OCI-LY3 (cell line): ENCODE data around the gene CHD5.

Experiments used
- H2AFZ ChIP-seq: fragments of 200-600, 300-600 bp; shearing (Covaris generic); 2 replicates; pipeline ENCODE4 v1.6.0; 2014; ENCODE audit warnings: antibody characterized with exemption, low read depth, low read length
- H3K27ac ChIP-seq: fragments of 200-600, 300-600 bp; sonication (generic); 2 replicates; pipeline ENCODE4 v1.5.1; 2014; ENCODE audit warnings: mild to moderate bottlenecking, low read length, moderate library complexity, mixed read lengths
- H3K27me3 ChIP-seq: fragments of 200-600, 300-600 bp; sonication (generic); 2 replicates; pipeline ENCODE4 v1.6.1; 2014; ENCODE audit warnings: low read depth, low read length, mixed read lengths
- H3K36me3 ChIP-seq: fragments of 200-600, 300-600 bp; sonication (generic); replicated peaks from 2 replicates; pipeline ENCODE3; 2014; ENCODE audit warnings: low read depth, low read length, mixed read lengths
- H3K4me1 ChIP-seq: fragments of 300-600, 200-600 bp; sonication (generic); 2 replicates; pipeline ENCODE4 v1.6.1; 2014; ENCODE audit warnings: low read length, mixed read lengths
- H3K4me2 ChIP-seq: fragments of 200-600, 300-600 bp; sonication (generic); 2 replicates; pipeline ENCODE4 v1.6.1; 2014; ENCODE audit warnings: low read length, mixed read lengths
- H3K4me3 ChIP-seq: fragments of 300-600, 200-600 bp; sonication (generic); 2 replicates; pipeline ENCODE4 v1.5.1; 2014; ENCODE audit warnings: antibody characterized with exemption, mild to moderate bottlenecking, low read length, moderate library complexity
- H3K79me2 ChIP-seq: fragments of 300-600, 200-600 bp; shearing (Covaris generic); 2 replicates; pipeline ENCODE4 v1.6.1; 2014; ENCODE audit warnings: mild to moderate bottlenecking, low read length, mixed read lengths
- H3K9ac ChIP-seq: fragments of 300-600, 200-600 bp; shearing (Covaris generic); 2 replicates; pipeline ENCODE4 v1.6.0; 2014; ENCODE audit warnings: mild to moderate bottlenecking, low read length, moderate library complexity
- H3K9me3 ChIP-seq: fragments of 200-600, 300-600 bp; shearing (Covaris generic); 2 replicates; pipeline ENCODE4 v1.6.1; 2014; ENCODE audit warnings: low read length, mixed read lengths; ENCODE audit not compliant: insufficient read depth
- H4K20me1 ChIP-seq: fragments of 200-600, 300-600 bp; sonication (generic); 2 replicates; pipeline ENCODE4 v1.6.1; 2016; ENCODE audit warnings: low read length, mixed read lengths; ENCODE audit not compliant: insufficient read depth
- CTCF ChIP-seq: fragments of 200-600, 300-600 bp; sonication (generic); IDR thresholded peaks from 2 replicates; pipeline ENCODE4 v1.5.1; 2014; ENCODE audit warnings: antibody characterized with exemption, low read length, low read depth
- EZH2phosphoT487 ChIP-seq: fragments of 200-600 bp; shearing (Covaris generic); IDR thresholded peaks from 2 replicates; pipeline ENCODE4 v1.6.1; 2018; ENCODE audit warnings: antibody characterized with exemption, mixed run types, low read depth

Gene CHD5

DNA sequence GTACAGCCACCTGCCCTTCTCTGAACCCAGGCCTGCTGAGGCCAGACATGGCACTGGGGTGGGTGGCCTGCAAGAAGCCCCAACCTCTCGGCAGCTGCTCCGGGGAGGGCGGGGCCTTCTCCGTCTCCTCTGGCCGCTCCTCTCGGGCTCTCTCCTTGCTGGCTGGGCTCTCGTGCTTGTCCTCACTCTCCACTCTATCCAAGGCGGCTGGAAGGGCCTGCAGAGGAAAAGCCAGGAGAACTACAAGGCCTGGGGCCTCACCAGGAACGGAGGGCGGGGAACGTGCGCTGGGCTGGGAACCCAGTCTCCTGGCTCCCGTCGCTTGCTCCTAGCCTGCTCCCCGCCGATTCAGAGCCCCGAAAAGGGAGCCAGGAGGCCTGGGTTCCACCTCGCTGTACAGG lies 59.1 kb downstream of the CHD5 start:
- no peak overlapping the region for H2AFZ ChIP-seq

DNA sequence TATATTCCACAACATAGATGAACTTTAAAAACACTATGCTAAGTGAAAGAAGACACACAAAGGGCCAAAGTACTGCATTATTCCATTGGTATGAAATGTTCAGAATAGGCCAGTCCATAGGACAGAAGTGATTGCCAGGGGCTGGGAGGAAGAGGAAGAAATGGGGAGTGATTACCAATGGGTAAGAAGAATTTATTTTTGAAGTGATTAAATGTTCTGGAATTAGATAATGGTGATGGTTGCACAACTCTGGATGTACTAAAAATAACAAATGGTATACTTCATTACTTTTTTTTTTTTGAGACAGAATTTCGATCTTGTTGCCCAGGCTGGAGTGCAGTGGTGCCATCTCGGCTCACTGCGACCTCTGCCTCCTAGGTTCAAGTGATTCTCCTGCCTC lies 61.7 kb downstream of the CHD5 start:
- Histone ChIP-seq H3K79me2 (no peaks in the 10 kb centered on the region), H3K27ac (no peak overlapping the region), H3K9me3 (no peaks in the 10 kb centered on the region), H3K36me3 (no peaks in the 10 kb centered on the region), H3K4me2 (no peak overlapping the region), H4K20me1 (no peaks in the 10 kb centered on the region), H3K27me3 (no peaks in the 10 kb centered on the region), H3K9ac (no peak overlapping the region), H3K4me1 (no peaks in the 10 kb centered on the region), H3K4me3 (no peak overlapping the region), H2AFZ (no peak overlapping the region)
- no peak for TF ChIP-seq CTCF
- no peak for TF ChIP-seq EZH2phosphoT487

More for the DNA sequence above, 59.1 kb downstream of the CHD5 start:
- Histone ChIP-seq H3K4me2 (no peak overlapping the region), H3K9me3 (no peaks in the 10 kb centered on the region), H3K4me1 (no peaks in the 10 kb centered on the region), H3K9ac (no peak overlapping the region), H3K79me2 (no peaks in the 10 kb centered on the region), H3K4me3 (no peak overlapping the region), H4K20me1 (no peaks in the 10 kb centered on the region), H3K36me3 (no peaks in the 10 kb centered on the region), H3K27ac (no peak overlapping the region), H3K27me3 (no peaks in the 10 kb centered on the region)
- TF ChIP-seq CTCF: no peak
- TF ChIP-seq EZH2phosphoT487: no peak

- Histone ChIP-seq H3K36me3 (no peaks in the 10 kb centered on the region), H3K79me2 (no peaks in the 10 kb centered on the region), H3K9me3 (no peaks in the 10 kb centered on the region), H2AFZ (no peak overlapping the region), H3K4me3 (no peak overlapping the region), H3K9ac (no peak overlapping the region), H4K20me1 (no peaks in the 10 kb centered on the region), H3K27me3 (no peaks in the 10 kb centered on the region), H3K27ac (no peak overlapping the region), H3K4me2 (no peak overlapping the region), H3K4me1 (no peaks in the 10 kb centered on the region)
- no peak for TF ChIP-seq EZH2phosphoT487
- no peak for TF ChIP-seq CTCF
Measured at GRCh38 chr1:6117624-6118023, 62.5 kb downstream of the CHD5 start.

- H3K4me1 ChIP-seq: no peaks in the 10 kb centered on the region
- H3K9me3 ChIP-seq: no peaks in the 10 kb centered on the region
- H3K27me3 ChIP-seq: no peaks in the 10 kb centered on the region
- no peak overlapping the region for H2AFZ ChIP-seq
- H3K79me2 ChIP-seq: no peaks in the 10 kb centered on the region
- H3K36me3 ChIP-seq: no peaks in the 10 kb centered on the region
- no peak overlapping the region for H3K4me2 ChIP-seq
- TF ChIP-seq CTCF: no peak
- no peak for TF ChIP-seq EZH2phosphoT487
- no peak overlapping the region for H3K4me3 ChIP-seq
- no peaks in the 10 kb centered on the region for H4K20me1 ChIP-seq
- no peak overlapping the region for H3K27ac ChIP-seq
- H3K9ac ChIP-seq: no peak overlapping the region
Measured at GRCh38 chr1:6117064-6117463, 63.1 kb downstream of the CHD5 start.
